H1 (cell line): ENCODE data around the gene GULP1. TPM values are rescaled to one million over a fixed set of nuclear protein-coding genes. Genes with fewer than 3 reads are reported as not detected.

ENCODE experiments used
- BCL11A ChIP-seq, 2 experiments: IDR thresholded peaks; one replicate each; pipeline ENCODE4 v1.6.1; 2011; ENCODE audit warnings: low read depth in 2 of 2, low read length in 2 of 2, mild to moderate bottlenecking in 2 of 2
- GABPA ChIP-seq: IDR thresholded peaks from 2 replicates; pipeline ENCODE4 v1.6.1; 2011; ENCODE audit warnings: mild to moderate bottlenecking, low read length, moderate library complexity, borderline replicate concordance; ENCODE audit not compliant: insufficient read depth
- HDAC6 ChIP-seq: IDR thresholded peaks from one replicate; pipeline ENCODE4 v1.7.1; 2012; ENCODE audit warnings: low read depth, mild to moderate bottlenecking, inconsistent platforms, low read length, moderate library complexity
- RBBP5 ChIP-seq: IDR thresholded peaks from 2 replicates; pipeline ENCODE4 v1.7.1; 2012; ENCODE audit warnings: low read depth, mild to moderate bottlenecking, inconsistent platforms, low read length, moderate library complexity, borderline replicate concordance
- TBP ChIP-seq: IDR thresholded peaks from 2 replicates; pipeline ENCODE4 v1.6.1; 2011; ENCODE audit warnings: low read depth, low read length, improper control_type of control experiment
- polyA plus RNA-seq, 7 experiments: library from polyadenylated mRNA; depleted of rRNA in 3 of 7; stranded (reverse) in 5 of 7; unstranded in 2 of 7; fragments of >200 nt in 5 of 7; fragments of 200-250 nt in 2 of 7; gene quantifications; 1 replicate in 5 of 7; 2 replicates in 1 of 7; 4 replicates in 1 of 7; pipeline versions ENCODE4 v1.2.1 to v1.2.3, GENCODE V29; 2011 to 2013; ENCODE audit warnings: missing spikeins in 2 of 7, mixed read lengths in 2 of 7
- total RNA-seq: library from RNA; stranded (reverse); fragmentation: NEBNext Ultra II Directional; extraction: Animal tissue kit (Norgen Biotek cat#: 25700); gene quantifications from 2 replicates; pipeline ENCODE4 v1.2.1, GENCODE V29; 2021
- TF ChIP-seq, protein P1 (sequence below): fragments of 300-600 bp; sonication (generic); IDR thresholded peaks from 2 replicates; pipeline ENCODE4 v1.7.1; 2012; ENCODE audit warnings: low read length, moderate library complexity, mild to moderate bottlenecking, inconsistent platforms; ENCODE audit not compliant: insufficient replicate concordance

Gene GULP1
- total and polyA plus RNA-seq, 2 of the 8 experiments (the other 6 are each of a cell fraction or from before 2014, with no cell fraction given): 69.7 to 139 TPM

GRCh38 chr2:188601927-188602326, 310.3 kb downstream of the GULP1 start (continued):
- TF ChIP-seq TBP (no peak), BCL11A (IDR thresholded peaks at IDR 0.05; ENCODE audit: low read depth in 2 of 2, low read length in 2 of 2) (no peak), RBBP5 (no peak), GABPA (no peak), HDAC6 (no peak)
- TF ChIP-seq, protein P1, sequence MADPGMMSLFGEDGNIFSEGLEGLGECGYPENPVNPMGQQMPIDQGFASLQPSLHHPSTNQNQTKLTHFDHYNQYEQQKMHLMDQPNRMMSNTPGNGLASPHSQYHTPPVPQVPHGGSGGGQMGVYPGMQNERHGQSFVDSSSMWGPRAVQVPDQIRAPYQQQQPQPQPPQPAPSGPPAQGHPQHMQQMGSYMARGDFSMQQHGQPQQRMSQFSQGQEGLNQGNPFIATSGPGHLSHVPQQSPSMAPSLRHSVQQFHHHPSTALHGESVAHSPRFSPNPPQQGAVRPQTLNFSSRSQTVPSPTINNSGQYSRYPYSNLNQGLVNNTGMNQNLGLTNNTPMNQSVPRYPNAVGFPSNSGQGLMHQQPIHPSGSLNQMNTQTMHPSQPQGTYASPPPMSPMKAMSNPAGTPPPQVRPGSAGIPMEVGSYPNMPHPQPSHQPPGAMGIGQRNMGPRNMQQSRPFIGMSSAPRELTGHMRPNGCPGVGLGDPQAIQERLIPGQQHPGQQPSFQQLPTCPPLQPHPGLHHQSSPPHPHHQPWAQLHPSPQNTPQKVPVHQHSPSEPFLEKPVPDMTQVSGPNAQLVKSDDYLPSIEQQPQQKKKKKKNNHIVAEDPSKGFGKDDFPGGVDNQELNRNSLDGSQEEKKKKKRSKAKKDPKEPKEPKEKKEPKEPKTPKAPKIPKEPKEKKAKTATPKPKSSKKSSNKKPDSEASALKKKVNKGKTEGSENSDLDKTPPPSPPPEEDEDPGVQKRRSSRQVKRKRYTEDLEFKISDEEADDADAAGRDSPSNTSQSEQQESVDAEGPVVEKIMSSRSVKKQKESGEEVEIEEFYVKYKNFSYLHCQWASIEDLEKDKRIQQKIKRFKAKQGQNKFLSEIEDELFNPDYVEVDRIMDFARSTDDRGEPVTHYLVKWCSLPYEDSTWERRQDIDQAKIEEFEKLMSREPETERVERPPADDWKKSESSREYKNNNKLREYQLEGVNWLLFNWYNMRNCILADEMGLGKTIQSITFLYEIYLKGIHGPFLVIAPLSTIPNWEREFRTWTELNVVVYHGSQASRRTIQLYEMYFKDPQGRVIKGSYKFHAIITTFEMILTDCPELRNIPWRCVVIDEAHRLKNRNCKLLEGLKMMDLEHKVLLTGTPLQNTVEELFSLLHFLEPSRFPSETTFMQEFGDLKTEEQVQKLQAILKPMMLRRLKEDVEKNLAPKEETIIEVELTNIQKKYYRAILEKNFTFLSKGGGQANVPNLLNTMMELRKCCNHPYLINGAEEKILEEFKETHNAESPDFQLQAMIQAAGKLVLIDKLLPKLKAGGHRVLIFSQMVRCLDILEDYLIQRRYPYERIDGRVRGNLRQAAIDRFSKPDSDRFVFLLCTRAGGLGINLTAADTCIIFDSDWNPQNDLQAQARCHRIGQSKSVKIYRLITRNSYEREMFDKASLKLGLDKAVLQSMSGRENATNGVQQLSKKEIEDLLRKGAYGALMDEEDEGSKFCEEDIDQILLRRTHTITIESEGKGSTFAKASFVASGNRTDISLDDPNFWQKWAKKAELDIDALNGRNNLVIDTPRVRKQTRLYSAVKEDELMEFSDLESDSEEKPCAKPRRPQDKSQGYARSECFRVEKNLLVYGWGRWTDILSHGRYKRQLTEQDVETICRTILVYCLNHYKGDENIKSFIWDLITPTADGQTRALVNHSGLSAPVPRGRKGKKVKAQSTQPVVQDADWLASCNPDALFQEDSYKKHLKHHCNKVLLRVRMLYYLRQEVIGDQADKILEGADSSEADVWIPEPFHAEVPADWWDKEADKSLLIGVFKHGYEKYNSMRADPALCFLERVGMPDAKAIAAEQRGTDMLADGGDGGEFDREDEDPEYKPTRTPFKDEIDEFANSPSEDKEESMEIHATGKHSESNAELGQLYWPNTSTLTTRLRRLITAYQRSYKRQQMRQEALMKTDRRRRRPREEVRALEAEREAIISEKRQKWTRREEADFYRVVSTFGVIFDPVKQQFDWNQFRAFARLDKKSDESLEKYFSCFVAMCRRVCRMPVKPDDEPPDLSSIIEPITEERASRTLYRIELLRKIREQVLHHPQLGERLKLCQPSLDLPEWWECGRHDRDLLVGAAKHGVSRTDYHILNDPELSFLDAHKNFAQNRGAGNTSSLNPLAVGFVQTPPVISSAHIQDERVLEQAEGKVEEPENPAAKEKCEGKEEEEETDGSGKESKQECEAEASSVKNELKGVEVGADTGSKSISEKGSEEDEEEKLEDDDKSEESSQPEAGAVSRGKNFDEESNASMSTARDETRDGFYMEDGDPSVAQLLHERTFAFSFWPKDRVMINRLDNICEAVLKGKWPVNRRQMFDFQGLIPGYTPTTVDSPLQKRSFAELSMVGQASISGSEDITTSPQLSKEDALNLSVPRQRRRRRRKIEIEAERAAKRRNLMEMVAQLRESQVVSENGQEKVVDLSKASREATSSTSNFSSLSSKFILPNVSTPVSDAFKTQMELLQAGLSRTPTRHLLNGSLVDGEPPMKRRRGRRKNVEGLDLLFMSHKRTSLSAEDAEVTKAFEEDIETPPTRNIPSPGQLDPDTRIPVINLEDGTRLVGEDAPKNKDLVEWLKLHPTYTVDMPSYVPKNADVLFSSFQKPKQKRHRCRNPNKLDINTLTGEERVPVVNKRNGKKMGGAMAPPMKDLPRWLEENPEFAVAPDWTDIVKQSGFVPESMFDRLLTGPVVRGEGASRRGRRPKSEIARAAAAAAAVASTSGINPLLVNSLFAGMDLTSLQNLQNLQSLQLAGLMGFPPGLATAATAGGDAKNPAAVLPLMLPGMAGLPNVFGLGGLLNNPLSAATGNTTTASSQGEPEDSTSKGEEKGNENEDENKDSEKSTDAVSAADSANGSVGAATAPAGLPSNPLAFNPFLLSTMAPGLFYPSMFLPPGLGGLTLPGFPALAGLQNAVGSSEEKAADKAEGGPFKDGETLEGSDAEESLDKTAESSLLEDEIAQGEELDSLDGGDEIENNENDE: no peak
